ENCODE results near the gene LHX6.

The LHX6 gene

GRCh38 chr9:122228568-122229484 is at the start of gene LHX6:
LHX6 (minus strand) TSS chr9:122228957; CDS start chr9:122228740, 217 bp downstream.
- DNase-seq (ENCODE audit: low spot score), result no peak

DNA sequence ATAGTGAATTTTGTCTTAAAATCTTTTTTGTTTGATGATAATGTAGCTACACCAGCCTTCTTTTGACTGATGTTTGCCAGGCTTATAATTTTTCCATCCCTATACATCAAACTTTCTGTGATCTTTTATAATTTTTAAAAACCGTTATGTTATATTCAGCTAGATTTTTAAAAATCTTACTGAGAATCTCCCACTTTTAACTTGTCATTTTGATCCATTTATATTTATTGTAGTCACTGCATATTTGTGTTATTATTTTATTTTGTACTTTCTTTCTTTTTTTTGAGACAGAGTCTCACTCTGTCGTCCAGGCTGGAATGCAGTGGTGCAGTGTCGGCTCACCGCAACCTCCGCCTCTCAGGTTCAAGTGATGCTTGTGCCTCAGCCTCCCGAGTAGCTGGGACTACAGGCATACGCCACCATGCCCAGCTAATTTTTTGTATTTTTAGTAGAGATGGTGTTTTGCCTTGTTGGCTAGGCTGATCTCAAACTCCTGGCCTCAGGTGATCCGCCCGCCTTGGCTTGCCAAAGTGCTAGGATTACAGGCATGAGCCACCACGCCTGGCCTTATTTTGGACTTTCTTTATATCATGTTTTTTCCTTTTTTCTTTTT is 48.6 kb upstream of the LHX6 start:
- no peak for DNase-seq (ENCODE audit: low spot score)

- DNase-seq (ENCODE audit: low spot score), result no peak
Measured at GRCh38 chr9:122276096-122276495, 47.3 kb upstream of the LHX6 start.

DNA sequence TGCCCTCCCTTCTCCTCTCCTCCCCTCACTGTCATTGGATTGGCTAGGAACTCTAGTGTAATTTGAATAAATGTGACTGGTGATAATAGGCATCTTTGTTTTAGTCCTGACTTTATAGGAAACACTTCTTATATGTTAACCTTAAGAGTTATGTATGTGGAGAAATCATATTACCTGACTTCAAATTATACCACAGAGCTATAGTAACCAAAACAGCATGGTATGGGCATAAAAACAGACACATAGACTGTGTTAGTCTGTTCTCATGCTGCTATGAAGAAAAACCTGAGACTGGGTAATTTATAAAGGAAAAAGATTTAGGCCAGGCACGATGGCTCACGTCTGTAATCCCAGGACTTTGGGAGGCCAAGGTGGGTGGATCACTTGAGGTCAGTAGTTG is 45.3 kb upstream of the LHX6 start:
- no peak for DNase-seq (ENCODE audit: low spot score)

GRCh38 chr9:122268041-122268814 is 39.5 kb upstream of the LHX6 start:
- DNase-seq (ENCODE audit: low spot score), result no peak

DNA sequence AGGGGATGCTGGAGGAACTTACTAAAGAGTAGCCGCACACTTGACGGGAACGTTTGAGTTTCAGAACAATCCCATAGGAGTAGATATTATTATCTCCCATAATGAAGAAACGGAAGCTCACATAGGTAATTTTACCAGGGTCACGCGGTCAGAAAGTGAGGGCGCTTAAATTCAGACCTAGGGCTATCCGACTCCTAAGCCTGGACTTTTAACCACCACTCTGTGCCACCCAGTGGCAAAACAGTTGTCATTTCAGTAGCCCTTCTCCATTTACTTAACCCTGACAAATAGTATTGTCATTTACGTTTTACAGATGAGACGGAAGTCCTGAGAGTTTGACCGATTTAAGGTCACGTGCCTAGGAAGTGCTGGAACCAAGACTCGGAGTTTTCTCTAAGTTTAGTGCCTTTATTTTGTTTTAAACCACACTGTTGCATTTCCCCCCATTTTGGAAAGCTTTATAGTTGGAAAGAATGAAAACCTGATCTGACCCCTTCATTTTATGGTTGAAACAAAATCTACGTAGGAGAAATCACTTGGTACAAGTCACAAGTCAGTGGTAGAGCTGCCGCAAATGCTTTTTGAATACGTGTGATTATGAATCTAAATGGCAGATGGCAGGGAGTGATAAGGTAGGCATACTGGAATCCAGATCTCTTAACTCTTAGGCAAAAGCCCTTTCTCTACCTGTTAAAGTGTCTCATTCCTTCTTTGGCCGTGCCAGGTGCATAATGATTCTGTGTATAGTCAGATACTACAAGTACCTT is 36.6 kb upstream of the LHX6 start:
- DNase-seq (ENCODE audit: low spot score), result no peak

GRCh38 chr9:122264360-122265148 is 35.8 kb upstream of the LHX6 start, which contains the start of the genes MRRF and RBM18:
MRRF (plus strand) TSS chr9:122264882; CDS start chr9:122270892, 6,010 bp downstream.
RBM18 (minus strand) TSS chr9:122264840; CDS start chr9:122261492, 3,348 bp downstream.
- DNase-seq (ENCODE audit: low spot score), result peak; percentile 94

DNA sequence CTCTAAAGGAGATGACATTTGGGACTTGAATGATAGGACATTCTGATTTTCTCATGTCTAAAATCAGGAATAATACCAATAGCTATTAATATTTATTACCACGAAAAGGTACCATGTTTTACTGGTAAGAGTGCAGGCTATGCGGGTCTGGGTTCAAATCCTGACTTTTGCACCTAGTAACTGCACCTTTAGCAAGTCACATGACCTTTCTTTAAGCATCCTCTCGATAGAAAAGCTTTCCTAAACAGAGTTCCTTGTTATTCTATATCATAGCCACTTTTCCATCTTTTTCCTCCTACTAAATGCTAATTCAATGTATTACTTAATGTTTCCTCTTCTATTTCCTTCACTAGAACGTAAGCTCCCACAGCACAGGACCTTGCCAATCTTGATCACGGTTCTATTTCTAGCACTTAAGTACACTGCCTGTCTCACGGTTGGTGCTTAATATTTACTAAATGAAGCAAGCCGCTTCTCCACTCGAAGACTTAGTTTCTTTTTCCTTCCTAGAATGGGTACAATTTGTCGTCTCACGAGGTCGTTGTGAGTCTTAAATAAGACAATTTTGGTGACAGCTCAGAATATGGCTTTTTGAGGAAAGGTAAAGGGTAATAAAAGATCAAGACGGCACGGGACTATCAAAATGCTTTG is 35.1 kb upstream of the LHX6 start:
- peak; percentile 14 for DNase-seq (ENCODE audit: low spot score)

- no peak for DNase-seq (ENCODE audit: low spot score)
Measured at GRCh38 chr9:122262073-122262472, 33.3 kb upstream of the LHX6 start.

GRCh38 chr9:122261469-122261881 is 32.7 kb upstream of the LHX6 start:
- DNase-seq (ENCODE audit: low spot score), result peak; percentile 43

DNA sequence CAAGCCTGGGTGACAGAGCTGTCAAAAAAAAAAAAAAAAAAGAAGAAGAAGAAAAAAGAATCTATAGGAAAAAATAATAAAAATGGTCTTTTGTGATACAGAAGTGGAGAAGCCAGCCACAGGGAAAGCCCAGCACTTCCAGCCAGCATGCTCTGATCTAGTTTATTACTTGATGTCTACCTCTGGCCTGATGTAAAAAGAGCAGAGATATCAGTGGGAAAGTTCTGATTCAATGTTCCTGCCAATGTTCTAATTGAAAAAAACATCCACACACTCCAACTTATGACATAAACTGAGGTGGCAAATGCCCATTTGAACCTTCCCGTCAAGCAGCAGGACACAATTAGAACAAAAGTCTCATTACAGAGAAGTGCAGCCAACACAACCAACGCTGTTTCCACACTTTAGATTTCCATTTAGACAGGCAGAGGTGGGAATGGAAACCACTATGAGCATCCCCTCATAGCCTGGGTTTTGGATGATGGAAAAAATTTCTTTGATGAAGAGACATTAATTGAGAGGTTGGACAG is 30.2 kb upstream of the LHX6 start:
- no peak for DNase-seq (ENCODE audit: low spot score)

DNA sequence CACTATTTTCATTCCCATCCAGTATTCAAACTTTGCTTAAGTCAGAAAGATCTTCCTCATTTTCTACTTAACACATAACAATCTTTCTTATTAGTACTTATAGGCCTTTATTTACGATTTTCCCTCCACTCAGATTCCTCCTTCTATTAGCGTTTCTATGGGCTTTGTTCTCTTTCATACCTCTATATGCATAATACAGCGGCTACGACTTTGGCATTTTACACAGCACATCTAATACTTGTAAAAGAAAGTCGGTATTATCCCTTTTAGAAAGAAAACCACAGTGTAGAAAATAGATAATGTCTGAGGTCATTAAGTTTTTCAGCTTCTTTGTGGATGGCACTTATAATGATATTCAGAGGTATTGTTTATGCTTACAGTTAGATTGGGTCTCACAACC is 27.4 kb upstream of the LHX6 start:
- no peak for DNase-seq (ENCODE audit: low spot score)

GRCh38 chr9:122254761-122255160 is 26.0 kb upstream of the LHX6 start:
- DNase-seq (ENCODE audit: low spot score), result no peak

- DNase-seq (ENCODE audit: low spot score), result no peak
Measured at GRCh38 chr9:122252796-122253195, 24.0 kb upstream of the LHX6 start.

- DNase-seq (ENCODE audit: low spot score), result no peak
Measured at GRCh38 chr9:122251351-122251750, 22.6 kb upstream of the LHX6 start.

DNA sequence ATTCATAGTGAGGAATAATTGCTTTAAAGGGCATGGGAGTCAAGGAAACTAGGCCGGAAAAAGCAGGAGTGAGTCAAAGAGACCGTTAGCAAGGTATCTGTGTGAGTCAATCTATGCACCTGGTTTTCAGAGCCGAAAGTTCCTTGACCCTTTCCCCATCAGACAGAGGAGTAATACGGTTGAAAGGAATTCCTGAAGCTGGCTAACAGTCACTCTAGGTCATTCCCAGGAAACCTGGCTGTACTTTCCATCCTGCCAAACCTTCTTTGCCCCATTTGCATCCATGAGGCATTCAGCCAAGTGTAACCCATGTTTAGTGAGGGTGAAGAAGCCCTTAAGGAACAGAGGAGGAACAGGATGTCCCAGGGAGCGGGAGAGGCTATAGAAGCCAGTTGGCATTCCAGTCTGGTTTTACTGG is 19.7 kb upstream of the LHX6 start:
- DNase-seq (ENCODE audit: low spot score), result no peak

DNA sequence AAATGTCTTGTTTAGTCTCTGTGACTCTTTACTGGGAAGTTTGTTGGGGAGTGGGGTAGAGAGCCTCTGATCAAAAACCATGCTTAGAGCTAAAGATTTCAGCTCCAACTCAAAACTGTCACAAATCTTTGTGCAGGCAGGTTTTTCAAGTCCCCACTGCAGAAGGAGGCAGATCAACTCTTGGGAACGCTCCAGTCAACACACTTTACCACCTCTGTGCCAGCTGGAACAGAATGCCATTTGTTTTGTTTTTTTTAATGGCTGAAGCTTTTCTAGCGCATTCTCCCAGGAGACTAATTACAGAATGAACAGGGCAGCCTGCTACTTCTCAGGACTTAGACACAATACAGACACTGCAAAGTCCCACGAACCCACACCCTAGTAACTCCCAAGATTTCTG is 17.9 kb upstream of the LHX6 start:
- no peak for DNase-seq (ENCODE audit: low spot score)

GRCh38 chr9:122244349-122244748 is 15.6 kb upstream of the LHX6 start:
- DNase-seq (ENCODE audit: low spot score), result no peak

DNA sequence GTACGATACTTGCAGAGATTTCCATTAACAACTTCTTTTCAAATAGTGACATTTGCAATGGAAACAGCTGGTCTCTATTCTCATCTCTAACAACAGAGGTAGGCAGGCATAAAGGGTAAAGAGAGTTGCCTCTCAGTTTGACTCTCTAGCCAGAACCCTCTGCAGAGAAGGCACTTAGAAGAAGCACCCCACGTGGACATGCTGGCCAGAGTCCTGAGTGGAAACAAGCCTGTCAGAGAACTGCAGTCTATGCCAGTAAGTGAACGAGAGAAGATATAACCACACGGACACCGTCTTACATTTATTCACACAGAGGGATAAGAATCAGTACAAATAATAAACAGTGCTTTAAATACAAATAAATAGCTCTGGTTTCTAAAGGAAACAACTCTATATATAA is 11.0 kb upstream of the LHX6 start:
- no peak for DNase-seq (ENCODE audit: low spot score)

DNA sequence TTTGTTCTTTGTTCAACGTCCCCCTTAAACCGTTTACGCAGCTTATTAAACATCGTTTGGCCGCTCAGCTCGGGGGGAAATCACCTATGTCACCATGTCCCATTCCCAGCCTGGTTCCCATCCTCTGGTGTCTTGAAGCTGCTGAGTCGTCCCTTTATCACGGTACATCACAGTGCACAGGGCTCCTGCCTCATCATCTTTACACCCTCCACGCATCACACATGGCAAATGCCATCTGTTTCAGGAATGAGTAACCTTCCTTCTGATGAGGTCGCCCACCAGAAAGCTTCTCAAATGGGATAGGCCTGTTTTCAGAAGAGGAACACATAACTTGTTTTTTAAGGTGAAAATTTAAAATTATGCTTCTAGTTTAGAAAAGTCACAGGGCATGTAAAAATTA is 7.9 kb upstream of the LHX6 start:
- DNase-seq (ENCODE audit: low spot score), result no peak

Measured in AG08396 (cell line).